Vagina (tissue), 2 donors: ENCODE data around the gene FIBCD1. TPM values are rescaled to one million over a fixed set of nuclear protein-coding genes. Genes with fewer than 3 reads are reported as not detected.

Experiments
- DNase-seq, 2 donors: peaks; one replicate each; pipeline ENCODE4 v3.0.0-alpha.2; 2017; ENCODE audit errors: extremely low spot score in 2 of 2
- H3K27ac ChIP-seq: fragments of 200-600 bp; sonication (generic); one replicate; pipeline ENCODE4 v1.5.1; 2019
- H3K27me3 ChIP-seq: fragments of 200-600 bp; sonication (generic); one replicate; pipeline ENCODE4 v1.5.1; 2019
- H3K36me3 ChIP-seq, 2 donors: fragments of 200-600 bp; sonication (generic); one replicate each; pipeline ENCODE4 v1.5.1; 2017 to 2019
- H3K4me1 ChIP-seq: fragments of 200-600 bp; sonication (generic); one replicate; pipeline ENCODE4 v1.5.1; 2019
- H3K4me3 ChIP-seq, 2 donors: fragments of 200-600 bp; sonication (generic); 1 replicate in 1 of 2; 2 replicates in 1 of 2; pipeline ENCODE4 v1.5.1; 2016 to 2019
- H3K9me3 ChIP-seq: fragments of 200-600 bp; sonication (generic); one replicate; pipeline ENCODE4 v1.5.1; 2019
- POLR2A ChIP-seq, 2 donors: fragments of 450-650 bp; IDR thresholded peaks; one replicate each; pipeline ENCODE4 v1.6.1; 2017; ENCODE audit warnings: antibody characterized with exemption in 2 of 2, mild to moderate bottlenecking in 2 of 2, moderate library complexity in 2 of 2
- POLR2AphosphoS5 ChIP-seq, 2 donors: sonication (generic); formaldehyde crosslinking; IDR thresholded peaks; one replicate each; pipeline ENCODE4 v1.9.0; 2017; ENCODE audit warnings: antibody characterized with exemption in 2 of 2, mild to moderate bottlenecking in 2 of 2, low read depth in 1 of 2; ENCODE audit not compliant: insufficient read depth in 1 of 2
- intact Hi-C: fragments of 100-400 bp; cut with DNase I; formaldehyde crosslinking; loops from one replicate; pipeline ENCODE4 v1.15.1; 2023
- total RNA-seq: library from RNA; depleted of rRNA; stranded (reverse); fragments of >200 nt; gene quantifications from one replicate; pipeline ENCODE4 v1.2.3, GENCODE V29; 2016
- TF ChIP-seq, protein P1 (sequence below), 3 experiments: fragments of 450-650 bp in 2 of 3; fragments of 200-600 bp in 1 of 3; sonication (generic) in 1 of 3; IDR thresholded peaks; one replicate each; pipeline ENCODE4 v1.5.1; 2017 to 2019; ENCODE audit warnings: antibody characterized with exemption in 3 of 3, mild to moderate bottlenecking in 2 of 3, moderate library complexity in 2 of 3

FIBCD1 gene
- total RNA-seq, 1 donor from 2014 or later = not detected

DNA sequence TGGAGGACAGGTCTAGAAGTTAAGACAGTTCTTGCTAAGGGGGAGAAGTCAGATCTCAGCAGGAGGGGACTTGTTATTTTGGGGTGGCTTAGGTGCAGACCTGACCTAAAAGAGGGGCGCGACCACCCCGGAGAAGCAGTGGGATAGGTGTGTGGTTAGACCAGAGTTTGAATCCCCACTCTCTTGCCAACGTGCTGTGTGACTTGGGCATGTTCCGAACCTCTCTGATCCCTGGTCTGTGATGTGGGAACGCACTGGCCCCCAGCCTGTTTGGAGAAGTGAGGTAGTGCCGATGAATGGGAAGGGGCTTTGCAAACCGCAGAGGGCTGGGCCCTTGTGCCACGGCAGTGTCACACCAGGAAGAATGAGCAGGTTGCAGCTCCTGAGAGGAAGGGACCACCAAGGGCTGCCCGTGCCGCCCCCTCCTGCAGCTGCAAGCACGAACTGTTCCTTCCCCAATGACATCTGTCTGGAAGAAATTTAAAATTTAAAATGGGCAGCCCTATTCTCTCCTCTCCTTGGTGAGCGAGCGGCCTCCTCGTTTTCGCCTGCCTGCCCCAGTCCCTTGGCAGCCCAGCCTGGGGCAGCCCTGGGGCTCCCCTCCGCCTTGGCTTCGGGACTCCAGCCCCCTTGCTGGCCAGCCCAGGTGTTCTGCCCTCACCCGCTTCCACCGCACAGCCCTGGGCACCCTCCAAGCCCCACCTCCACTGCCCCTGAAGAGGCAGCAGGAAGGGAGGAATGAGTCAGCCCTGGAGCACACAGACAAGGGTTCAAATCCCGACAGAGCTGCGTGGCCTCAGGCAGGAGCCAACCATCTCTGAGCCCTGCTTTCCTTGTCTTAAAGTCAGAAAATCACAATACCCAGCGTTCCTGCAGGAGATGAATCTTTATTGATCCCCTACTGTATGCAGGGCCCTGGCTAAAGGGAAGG lies 1.6 kb downstream of the FIBCD1 start:
- Histone ChIP-seq H3K9me3 (no peaks in the 10 kb centered on the region), H3K4me3 (peak overlapping the region in 1 of 2 donors; percentile 50), H3K4me1 (peaks cover 42% of the 10 kb centered on the region), H3K27ac (no peak overlapping the region), H3K36me3 (no peaks in the 10 kb centered on the region), H3K27me3 (peaks cover 23% of the 10 kb centered on the region)
- intact Hi-C loops = loop anchor here (5.0 kb wide), 2 partner anchors 165 to 230 kb away; no protein-coding TSS in a partner anchor
- TF ChIP-seq POLR2A (IDR thresholded peaks at IDR 0.05) (no peak), POLR2AphosphoS5 (IDR thresholded peaks at IDR 0.05; ENCODE audit: insufficient read depth in 1 of 2, low read depth in 1 of 2) (no peak)
- TF ChIP-seq, protein P1, sequence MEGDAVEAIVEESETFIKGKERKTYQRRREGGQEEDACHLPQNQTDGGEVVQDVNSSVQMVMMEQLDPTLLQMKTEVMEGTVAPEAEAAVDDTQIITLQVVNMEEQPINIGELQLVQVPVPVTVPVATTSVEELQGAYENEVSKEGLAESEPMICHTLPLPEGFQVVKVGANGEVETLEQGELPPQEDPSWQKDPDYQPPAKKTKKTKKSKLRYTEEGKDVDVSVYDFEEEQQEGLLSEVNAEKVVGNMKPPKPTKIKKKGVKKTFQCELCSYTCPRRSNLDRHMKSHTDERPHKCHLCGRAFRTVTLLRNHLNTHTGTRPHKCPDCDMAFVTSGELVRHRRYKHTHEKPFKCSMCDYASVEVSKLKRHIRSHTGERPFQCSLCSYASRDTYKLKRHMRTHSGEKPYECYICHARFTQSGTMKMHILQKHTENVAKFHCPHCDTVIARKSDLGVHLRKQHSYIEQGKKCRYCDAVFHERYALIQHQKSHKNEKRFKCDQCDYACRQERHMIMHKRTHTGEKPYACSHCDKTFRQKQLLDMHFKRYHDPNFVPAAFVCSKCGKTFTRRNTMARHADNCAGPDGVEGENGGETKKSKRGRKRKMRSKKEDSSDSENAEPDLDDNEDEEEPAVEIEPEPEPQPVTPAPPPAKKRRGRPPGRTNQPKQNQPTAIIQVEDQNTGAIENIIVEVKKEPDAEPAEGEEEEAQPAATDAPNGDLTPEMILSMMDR (IDR thresholded peaks at IDR 0.05) = no peak
- no peak for DNase-seq

DNA sequence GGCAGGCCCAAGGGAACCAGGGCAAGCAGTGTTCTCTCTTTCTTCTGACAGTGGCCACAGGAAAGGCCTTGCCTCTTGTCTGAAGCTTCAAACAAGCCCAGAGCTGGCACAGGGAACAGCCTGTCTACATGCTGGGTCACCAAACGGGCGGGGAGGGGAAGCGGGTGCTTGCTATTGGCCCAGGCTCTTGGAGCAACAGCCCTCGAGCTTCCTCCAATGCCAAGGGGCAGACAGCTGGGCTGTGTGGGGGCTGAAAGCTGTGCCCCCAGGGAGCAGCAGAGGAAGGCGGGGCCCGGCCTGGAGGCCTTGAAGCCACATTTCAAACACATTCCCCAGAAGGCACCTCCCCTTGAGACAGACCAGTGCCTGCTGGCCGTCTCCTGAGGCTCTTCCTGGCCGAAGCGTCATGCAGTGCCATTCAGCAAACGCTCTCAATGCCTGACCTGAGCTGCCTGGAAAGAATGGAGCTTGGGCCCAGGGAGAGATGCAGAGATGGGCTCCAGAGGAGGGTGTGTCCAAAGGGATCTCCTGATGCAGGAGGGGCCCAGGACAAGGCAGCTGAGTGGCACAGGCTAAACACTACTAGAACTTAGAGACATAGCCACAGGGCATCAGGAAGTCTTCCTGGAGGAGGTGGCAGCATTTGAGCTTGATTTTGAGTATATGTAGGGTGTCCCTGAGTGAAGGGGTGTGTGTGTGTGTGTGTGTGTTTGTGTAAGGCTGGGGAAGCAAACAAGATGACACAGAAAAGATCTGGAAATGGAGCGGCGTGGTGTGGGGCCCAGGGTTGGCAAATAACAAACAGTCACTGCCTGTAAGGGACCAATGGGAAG lies 2.5 kb downstream of the FIBCD1 start:
- no peak for DNase-seq
- Histone ChIP-seq H3K4me1 (peaks cover 44% of the 10 kb centered on the region), H3K36me3 (no peaks in the 10 kb centered on the region), H3K27me3 (peaks cover 23% of the 10 kb centered on the region), H3K9me3 (no peaks in the 10 kb centered on the region), H3K4me3 (no peak overlapping the region), H3K27ac (no peak overlapping the region)
- TF ChIP-seq, protein P1 (IDR thresholded peaks at IDR 0.05) = no peak
- TF ChIP-seq POLR2A (IDR thresholded peaks at IDR 0.05) (no peak), POLR2AphosphoS5 (IDR thresholded peaks at IDR 0.05; ENCODE audit: insufficient read depth in 1 of 2, low read depth in 1 of 2) (no peak)
- intact Hi-C loops = loop anchor here (5.0 kb wide), 2 partner anchors 164 to 229 kb away; no protein-coding TSS in a partner anchor

DNA sequence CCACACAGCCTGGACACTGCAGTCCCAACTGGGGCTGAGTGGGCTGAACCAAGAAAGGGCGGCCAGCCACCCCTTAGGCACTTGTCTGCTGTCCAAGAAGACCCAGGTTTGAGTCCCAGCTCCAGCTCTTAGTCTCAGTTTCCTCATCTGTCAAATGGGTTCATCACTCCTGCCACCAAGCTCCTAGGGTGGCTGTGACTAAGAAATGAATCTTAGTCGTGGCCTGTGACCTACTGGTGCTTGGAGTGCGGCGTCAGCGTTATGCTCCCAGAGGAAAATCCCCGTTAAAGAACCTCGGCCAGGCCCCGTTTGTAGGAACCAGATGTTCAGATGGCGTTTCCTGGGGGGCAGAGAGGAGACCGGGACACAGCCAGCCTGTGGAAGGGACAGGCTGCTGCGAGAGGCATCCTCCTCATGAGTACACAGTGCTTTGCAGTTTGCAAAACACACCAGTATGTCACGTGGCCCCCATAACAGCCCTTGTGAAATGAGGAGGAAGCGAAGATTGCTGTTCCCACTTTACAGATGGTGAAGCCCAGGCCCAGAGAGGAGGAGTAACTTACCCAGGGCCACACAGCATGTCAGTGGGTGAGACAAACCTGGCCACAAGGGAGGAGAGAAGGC lies 3.3 kb downstream of the FIBCD1 start:
- TF ChIP-seq, protein P1 (IDR thresholded peaks at IDR 0.05) = no peak
- TF ChIP-seq POLR2A (IDR thresholded peaks at IDR 0.05) = no peak
- no peak for TF ChIP-seq POLR2AphosphoS5 (IDR thresholded peaks at IDR 0.05; ENCODE audit: insufficient read depth in 1 of 2, low read depth in 1 of 2)
- H3K27me3 ChIP-seq = peaks cover 21% of the 10 kb centered on the region
- no peak overlapping the region for H3K4me3 ChIP-seq
- H3K36me3 ChIP-seq = no peaks in the 10 kb centered on the region
- H3K9me3 ChIP-seq = no peaks in the 10 kb centered on the region
- H3K4me1 ChIP-seq = peaks cover 38% of the 10 kb centered on the region
- intact Hi-C loops = loop anchor here (5.0 kb wide), 2 partner anchors 163 to 228 kb away; no protein-coding TSS in a partner anchor
- no peak for DNase-seq
- no peak overlapping the region for H3K27ac ChIP-seq

DNA sequence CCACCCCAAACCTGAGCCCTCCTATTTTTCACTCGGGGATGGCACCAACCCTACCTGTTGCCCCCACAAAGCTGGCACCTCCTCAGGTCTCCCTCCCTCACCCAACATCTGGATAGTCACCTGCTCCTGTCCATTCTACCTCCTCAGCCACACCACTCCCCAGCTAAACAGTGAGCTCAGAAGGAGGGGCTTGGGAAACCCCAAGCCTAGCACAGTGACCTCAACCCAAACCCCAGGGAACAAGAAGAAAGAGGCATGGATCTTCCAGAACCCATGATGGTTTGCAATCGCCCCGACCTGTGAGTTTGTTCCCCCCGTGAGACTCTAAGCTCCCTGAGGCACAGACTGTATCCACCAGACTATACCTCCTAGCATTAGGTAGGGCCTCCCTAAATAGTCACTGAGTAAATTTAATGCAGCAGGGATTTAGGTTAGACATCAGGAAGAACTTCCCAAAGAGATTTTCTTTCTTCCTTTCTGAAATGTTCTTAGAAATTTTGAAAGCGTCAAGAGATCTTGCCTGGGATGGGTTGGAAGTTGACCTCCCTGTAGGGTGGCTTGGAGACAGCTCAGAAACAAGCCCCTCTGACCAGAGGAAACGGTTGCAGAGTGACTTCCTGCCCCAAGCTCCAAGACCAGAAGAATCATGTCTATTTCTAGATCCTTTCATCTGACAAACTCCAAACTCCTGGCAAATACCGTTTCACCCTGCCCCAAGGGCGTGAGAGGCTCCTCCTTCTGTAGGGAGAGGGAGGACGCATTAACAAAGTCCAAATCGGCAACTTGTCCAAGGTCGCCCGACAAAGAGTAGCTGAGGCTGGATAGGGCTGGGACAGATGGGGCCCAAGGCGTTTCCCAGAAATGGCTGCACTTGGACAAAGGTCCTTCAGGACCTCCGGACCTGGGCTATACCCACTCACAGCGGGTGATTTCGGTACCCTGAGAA lies 4.1 kb downstream of the FIBCD1 start:
- Histone ChIP-seq H3K9me3 (no peaks in the 10 kb centered on the region), H3K27me3 (peaks cover 20% of the 10 kb centered on the region), H3K4me3 (no peak overlapping the region), H3K27ac (no peak overlapping the region), H3K36me3 (no peaks in the 10 kb centered on the region), H3K4me1 (peaks cover 32% of the 10 kb centered on the region)
- no peak for DNase-seq
- intact Hi-C loops = loop anchor here (5.0 kb wide), 2 partner anchors 163 to 228 kb away; no protein-coding TSS in a partner anchor
- TF ChIP-seq, protein P1 (IDR thresholded peaks at IDR 0.05) = no peak
- TF ChIP-seq POLR2AphosphoS5 (IDR thresholded peaks at IDR 0.05; ENCODE audit: insufficient read depth in 1 of 2, low read depth in 1 of 2) (no peak), POLR2A (IDR thresholded peaks at IDR 0.05) (no peak)
